K562 (cell line): ENCODE measurements around the gene TRAPPC5. TPM values are rescaled to one million over a fixed set of nuclear protein-coding genes. Genes with fewer than 3 reads are reported as not detected.

Source experiments
- NFYB ChIP-seq: IDR thresholded peaks from 2 replicates; pipeline ENCODE4 v1.6.1; 2011; ENCODE audit warnings: mild to moderate bottlenecking, moderate library complexity; ENCODE audit not compliant: insufficient read length; ENCODE audit errors: extremely low read depth
- SP2 ChIP-seq: IDR thresholded peaks from 2 replicates; pipeline ENCODE4 v1.6.1; 2011; ENCODE audit warnings: mild to moderate bottlenecking, low read depth, low read length, moderate library complexity; ENCODE audit not compliant: poor library complexity, severe bottlenecking; ENCODE audit errors: extremely low read depth
- THRB ChIP-seq: fragments of 450-650 bp; formaldehyde crosslinking; conservative IDR thresholded peaks from 2 replicates; pipeline ENCODE4 v1.4.0; 2022; ENCODE audit warnings: mild to moderate bottlenecking, missing genetic modification characterization
- polyA plus RNA-seq, 8 experiments: library from polyadenylated mRNA; depleted of rRNA in 4 of 8; stranded (reverse) in 5 of 8; unstranded in 3 of 8; fragments of >200 nt; fragmentation: Nextera tagmentation in 2 of 8; fragmentation: Illumina TruSeq in 1 of 8; extraction: Ambion mirVana in 2 of 8; extraction: Trizol in 1 of 8; gene quantifications; 2 replicates each; pipeline versions ENCODE4 v1.2.1 to v1.2.3, GENCODE V29; 2011 to 2014; ENCODE audit warnings: inconsistent platforms in 1 of 8, missing spikeins in 1 of 8
- total RNA-seq, 7 experiments: library from RNA; depleted of rRNA in 6 of 7; stranded (reverse); fragments of >200 nt in 6 of 7; fragmentation: Illumina TruSeq in 2 of 7; extraction: Trizol in 2 of 7; gene quantifications; 2 replicates each; pipeline versions ENCODE4 v1.2.1 to v1.2.3, GENCODE V29; 2011 to 2021; ENCODE audit warnings: low replicate concordance in 1 of 7
- TF ChIP-seq, protein P1 (sequence below), 2 experiments: IDR thresholded peaks in 1 of 2; conservative IDR thresholded peaks in 1 of 2; 2 replicates each; pipeline ENCODE4 v1.6.1; 2016; ENCODE audit warnings: low read depth in 2 of 2, mild to moderate bottlenecking in 1 of 2, missing compliant biosample characterization in 1 of 2, missing genetic modification characterization in 1 of 2, moderate library complexity in 1 of 2
- TF ChIP-seq, protein P2 (sequence below): fragments of 450-650 bp; IDR thresholded peaks from 2 replicates; pipeline ENCODE4 v1.6.1; 2018; ENCODE audit warnings: mild to moderate bottlenecking, low read depth; ENCODE audit not compliant: partially characterized antibody
- TF ChIP-seq, protein P3 (sequence below): IDR thresholded peaks from 2 replicates; pipeline ENCODE4 v1.6.1; 2016; ENCODE audit warnings: missing genetic modification characterization, missing compliant biosample characterization

Gene TRAPPC5
- total and polyA plus RNA-seq, 9 of the 15 experiments (the other 6 are each of a cell fraction or from before 2014, with no cell fraction given) = 2.0 to 76.9 (median 29.3) TPM

GRCh38 chr19:7674010-7675005 lies 6.3 kb upstream of the TRAPPC5 start (continued):
- TF ChIP-seq, protein P1, sequence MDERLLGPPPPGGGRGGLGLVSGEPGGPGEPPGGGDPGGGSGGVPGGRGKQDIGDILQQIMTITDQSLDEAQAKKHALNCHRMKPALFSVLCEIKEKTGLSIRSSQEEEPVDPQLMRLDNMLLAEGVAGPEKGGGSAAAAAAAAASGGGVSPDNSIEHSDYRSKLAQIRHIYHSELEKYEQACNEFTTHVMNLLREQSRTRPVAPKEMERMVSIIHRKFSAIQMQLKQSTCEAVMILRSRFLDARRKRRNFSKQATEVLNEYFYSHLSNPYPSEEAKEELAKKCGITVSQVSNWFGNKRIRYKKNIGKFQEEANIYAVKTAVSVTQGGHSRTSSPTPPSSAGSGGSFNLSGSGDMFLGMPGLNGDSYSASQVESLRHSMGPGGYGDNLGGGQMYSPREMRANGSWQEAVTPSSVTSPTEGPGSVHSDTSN (CRISPR knock-in tag; IDR thresholded peaks at IDR 0.05; ENCODE audit: low read depth) = peak; percentile 79
- TF ChIP-seq, protein P1 (tag; conservative IDR thresholded peaks at IDR 0.05; ENCODE audit: low read depth) = peak; percentile 93
- TF ChIP-seq, protein P2, sequence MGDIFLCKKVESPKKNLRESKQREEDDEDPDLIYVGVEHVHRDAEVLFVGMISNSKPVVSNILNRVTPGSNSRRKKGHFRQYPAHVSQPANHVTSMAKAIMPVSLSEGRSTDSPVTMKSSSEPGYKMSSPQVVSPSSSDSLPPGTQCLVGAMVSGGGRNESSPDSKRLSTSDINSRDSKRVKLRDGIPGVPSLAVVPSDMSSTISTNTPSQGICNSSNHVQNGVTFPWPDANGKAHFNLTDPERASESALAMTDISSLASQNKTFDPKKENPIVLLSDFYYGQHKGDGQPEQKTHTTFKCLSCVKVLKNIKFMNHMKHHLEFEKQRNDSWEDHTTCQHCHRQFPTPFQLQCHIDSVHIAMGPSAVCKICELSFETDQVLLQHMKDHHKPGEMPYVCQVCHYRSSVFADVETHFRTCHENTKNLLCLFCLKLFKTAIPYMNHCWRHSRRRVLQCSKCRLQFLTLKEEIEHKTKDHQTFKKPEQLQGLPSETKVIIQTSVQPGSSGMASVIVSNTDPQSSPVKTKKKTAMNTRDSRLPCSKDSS = peak; percentile 54
- peak; percentile 44 for TF ChIP-seq SP2
- TF ChIP-seq NFYB = peak; percentile 65
- TF ChIP-seq THRB = no peak
- TF ChIP-seq, protein P3, sequence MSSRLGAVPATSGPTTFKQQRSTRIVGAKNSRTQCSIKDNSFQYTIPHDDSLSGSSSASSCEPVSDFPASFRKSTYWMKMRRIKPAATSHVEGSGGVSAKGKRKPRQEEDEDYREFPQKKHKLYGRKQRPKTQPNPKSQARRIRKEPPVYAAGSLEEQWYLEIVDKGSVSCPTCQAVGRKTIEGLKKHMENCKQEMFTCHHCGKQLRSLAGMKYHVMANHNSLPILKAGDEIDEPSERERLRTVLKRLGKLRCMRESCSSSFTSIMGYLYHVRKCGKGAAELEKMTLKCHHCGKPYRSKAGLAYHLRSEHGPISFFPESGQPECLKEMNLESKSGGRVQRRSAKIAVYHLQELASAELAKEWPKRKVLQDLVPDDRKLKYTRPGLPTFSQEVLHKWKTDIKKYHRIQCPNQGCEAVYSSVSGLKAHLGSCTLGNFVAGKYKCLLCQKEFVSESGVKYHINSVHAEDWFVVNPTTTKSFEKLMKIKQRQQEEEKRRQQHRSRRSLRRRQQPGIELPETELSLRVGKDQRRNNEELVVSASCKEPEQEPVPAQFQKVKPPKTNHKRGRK (tag) = peak; percentile 87
